Activated CD4-positive, alpha-beta T cell treated with anti-CD3 and anti-CD28 coated beads for 48 hours (primary cell): ENCODE results near the gene SETMAR.
"Not testable (repeated sequence)": the region's sequence is repeated elsewhere in the genome, so short reads cannot be mapped to it uniquely, and the experiment has no call there.

Source experiments
- DNase-seq: peaks from one replicate; pipeline ENCODE4 v3.0.0-alpha.2; 2020

Gene SETMAR

DNA sequence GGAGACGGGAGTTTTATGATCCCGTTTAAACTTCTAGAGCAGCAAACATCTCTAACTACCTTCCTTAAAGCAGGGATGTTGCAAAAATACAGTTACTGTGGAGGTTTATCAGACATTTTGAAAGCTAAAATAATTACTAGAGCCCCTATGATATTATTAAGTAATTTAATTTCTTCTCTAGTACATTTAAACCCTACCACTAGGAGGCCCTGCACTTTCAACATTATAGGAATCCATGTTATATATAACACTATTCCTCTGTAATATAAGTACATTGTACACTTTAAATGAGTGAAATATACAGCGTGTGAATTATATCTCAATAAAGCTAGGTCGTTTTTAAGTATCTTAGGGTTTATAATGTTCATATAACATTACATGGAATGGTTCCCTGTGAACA lies 11.5 kb downstream of the SETMAR start:
- no peak for DNase-seq

DNA sequence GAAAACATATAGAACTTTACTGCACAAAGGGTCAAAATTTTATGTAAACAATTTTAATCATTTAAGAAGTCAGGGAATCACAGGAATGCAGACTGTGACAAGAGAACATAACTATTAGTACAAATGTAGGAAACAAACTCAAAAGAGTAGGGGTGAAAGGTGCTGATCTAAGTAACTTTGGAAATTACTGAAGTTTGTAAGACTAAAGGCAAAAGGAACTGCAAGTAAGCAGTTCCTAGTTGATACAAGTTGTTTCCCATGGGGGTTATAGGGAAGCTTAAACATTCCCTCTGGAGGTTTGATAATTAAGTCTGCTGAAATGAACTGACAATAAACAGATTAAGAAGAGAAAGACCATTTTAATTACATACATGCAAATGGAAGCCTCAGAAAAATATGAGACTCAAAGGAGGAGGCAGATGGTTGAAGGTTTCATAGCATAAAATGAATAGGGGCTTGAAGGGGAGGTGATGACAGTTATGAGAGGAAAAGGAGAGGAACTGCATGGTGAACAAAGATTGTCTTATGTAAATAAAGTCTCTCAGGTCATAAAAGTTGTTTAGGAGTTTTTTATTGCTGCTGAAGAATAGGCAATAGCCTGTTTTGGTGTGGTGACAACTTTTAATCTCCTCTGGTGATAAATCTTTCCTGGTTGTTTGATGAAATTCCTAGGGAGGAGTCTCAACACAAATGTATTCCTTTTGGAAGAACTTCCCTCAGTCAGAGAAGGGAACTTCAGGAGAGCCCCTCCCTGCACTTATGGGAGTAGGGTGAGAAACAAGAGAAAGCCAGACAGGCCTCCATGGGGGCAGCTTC lies 17.1 kb downstream of the SETMAR start:
- no peak for DNase-seq

DNA sequence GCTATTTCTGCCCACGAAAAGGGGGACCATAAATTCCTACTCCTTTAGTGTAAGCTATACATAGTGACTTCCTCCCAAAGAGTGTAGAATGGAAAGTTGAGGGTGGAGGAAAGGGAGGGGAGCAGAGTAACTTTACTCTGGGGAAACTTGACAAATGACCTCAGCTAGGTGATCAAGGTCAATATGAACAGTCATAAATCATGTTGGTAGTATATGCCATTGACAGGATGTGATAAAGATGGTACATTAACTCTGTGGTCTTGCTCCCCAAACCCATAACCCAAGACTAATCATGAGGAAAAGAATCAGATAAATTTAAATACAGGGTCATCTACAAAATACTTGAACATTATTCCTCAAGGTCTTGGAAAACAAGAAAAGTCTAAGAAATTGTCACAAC lies 18.6 kb downstream of the SETMAR start:
- DNase-seq: no peak

DNA sequence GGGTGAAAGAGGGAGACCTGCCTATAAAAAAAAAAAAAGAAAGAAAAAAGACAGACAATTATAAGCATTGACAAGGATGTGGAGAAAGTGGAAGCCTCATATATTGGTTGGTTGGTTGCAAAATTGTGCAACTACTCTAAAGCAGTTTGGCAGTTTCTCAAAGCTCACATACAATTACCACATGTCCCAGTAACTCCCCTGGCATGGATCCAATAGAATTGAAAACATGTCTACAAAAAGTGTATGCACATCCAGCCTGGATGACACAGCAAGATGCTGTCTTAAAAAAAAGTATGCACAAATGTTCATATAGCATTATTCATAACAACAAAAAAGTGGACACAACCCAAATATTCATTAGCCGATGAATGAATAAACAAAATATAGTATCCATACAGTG lies 19.5 kb downstream of the SETMAR start:
- no peak for DNase-seq

DNA sequence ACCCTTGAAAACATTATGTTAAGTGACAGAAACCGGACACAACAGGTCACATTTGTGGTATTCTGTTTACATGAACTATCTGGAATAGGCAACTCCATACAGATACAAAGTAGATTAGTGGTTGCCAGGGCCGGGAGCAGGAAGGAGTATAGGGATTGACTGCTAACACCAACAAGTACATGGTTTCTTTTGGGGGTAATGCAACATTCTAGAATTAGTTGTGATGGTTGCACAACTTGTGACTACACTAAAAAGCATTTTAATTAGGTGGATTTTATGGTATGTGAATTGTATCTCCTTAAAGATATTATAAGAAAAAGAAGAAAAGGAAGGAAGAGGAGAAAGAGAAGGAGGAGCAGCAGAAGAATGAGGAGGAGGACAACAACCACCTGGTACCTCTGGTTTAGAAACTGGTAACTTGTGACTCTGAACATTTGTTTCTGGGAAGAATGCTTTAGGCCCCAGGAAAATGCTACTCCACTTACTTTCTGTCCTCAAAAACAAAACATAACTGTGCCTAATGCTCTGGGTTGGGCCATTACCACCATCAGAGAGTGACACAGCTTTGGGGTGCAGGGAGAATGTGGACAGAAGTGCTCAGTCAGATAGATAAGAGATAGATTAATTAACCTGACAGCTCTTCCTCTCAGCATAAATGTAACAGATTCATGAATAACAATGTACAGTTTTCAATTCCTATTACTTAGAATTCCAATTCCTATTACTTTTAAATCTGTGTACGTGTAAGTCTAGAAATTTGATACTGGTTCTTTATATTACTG lies 20.3 kb downstream of the SETMAR start:
- DNase-seq: no peak

DNA sequence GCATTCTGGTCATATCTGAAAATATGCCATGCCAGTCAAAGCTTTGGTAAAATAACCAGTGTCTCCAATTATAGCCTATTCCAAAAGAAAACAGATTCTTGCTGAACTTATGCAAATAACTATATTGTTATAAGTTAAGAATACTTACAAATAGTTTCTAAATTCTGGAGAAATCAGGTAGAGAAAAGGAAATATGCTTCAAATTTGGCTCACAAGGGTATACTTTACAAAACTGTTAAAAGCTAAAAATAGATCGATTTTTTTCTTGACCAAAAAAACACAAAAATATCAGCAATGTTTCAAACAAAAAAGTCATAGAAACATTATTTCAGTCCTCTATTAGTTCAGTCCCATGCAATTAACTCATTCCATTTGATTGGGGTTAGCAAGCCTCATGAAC lies 23.7 kb downstream of the SETMAR start:
- DNase-seq: no peak

DNA sequence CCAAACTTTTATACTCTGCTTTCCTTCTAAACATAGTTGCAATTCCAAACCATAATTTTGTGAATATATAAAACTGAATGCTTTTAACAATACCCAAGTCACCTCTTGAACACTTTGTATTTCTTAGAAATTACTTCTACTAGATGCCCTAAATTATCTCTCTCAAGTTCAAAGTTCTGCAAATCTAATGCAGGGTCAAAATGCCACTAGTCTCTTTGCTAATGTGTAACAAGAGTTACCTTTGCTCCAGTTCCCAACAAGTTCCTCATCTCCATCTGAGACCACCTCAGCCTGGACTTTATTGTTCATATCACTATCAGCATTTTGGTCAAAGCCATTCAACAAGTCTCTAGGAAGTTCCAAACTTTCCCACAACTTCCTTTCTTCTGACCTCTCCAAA lies 26.6 kb downstream of the SETMAR start:
- not testable (repeated sequence) for DNase-seq

DNA sequence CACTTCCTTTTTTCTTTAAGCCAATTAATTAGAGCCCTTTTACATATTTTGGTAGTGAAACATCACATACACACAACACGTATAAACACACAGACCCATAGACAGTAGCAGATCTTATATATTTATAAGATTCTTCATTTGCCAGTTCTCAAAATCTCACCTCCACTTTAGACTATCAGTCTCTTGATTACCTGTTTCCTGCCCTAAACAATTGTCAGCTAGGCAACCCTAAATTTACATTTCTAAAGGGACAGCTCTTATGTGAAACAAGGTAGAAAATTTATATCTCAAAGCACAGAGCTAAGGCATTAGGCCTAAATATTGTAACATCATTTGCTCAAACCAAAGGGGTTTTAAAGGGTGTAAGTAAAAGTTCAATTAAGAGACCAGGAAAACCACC lies 28.9 kb downstream of the SETMAR start:
- DNase-seq: no peak

DNA sequence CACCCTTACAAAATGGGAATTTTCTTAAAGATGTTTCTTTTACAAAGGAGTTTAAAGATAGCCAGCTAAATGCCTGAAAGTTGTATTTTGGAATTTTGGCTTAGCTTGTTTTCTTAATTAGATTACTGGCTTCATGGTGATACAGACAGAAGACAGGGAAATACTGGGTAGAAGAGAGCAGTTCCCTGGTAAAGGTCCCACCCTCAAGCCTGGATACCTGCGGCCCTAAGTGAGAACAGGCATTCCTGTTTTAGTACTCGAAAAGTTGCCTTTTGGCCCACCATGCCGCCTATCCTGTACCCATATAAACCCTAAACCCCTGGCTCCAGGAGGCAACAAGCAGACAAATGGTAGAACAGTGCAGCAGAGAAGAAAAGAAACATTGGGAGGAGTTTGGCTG lies 29.4 kb downstream of the SETMAR start:
- no peak for DNase-seq

DNA sequence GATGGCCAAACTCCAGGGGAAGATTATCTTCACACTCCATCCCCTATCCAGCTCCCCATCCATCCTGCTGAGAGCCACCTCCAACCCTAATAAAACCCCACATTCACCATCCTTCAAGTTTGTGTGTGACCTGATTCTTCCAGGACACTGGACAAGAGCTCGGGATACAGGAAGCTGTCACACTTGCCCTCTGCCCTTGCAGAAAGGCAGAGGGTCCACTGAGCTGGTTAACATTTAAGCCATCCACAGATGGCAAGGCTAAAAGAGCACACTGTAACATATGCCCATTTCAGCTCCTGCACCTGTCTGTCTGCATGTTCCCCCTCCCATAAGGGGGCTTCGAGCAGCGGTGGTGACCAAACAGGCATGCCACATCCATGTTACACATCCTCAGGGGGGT lies 29.8 kb downstream of the SETMAR start:
- no peak for DNase-seq

DNA sequence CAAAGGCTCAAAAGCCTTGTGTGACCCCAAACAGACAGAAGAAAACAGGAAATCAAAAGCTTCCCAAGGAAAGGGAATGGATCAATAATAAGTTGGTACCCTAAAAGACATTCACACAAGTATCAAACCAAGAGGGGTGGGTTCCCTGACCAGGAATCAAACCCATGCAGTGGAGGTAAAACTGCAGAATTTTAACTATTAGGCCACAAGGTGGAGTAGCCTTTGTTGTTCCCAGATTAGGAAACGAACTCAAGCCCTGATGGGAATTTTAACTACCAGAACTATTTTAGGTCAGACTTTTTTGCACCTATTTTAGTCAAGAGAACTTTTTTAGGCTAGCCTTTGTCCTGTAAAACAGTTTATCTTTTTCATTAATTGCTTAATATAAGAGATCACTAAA lies 31.4 kb downstream of the SETMAR start:
- DNase-seq: no peak

DNA sequence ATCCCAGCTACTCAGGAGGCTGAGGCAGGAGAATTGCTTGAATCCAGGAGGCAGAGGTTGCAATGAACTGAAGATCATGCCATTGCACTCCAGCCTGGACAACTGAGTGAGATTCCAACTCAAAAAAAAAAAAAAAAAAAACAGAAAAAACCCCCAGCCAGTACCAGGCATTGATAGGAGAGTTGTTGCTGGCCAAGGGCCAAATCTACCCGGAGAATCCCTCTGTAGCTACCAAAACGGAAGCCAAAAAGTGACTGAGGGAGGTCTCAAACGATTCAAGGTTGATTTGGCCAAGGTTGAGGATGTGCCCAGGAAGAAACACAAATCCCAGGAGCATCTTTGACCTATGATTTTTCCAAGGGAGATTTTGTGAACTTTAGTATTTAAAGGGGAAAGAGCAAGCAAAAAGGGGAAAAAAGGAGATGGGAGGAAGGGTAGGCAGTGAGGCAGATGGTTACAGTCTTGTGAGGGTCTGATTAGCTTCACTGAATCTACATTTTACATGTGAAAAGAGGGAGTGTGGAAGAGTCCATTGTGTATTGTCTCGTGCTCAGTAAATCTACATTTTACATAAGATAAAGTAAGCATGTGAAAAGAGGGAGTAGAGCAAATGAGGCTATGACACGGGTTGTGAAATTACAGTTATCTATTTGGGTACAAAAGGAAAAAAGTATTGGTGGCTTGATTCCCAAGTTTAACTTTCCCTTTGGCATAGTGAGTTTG lies 32.8 kb downstream of the SETMAR start:
- DNase-seq: no peak

DNA sequence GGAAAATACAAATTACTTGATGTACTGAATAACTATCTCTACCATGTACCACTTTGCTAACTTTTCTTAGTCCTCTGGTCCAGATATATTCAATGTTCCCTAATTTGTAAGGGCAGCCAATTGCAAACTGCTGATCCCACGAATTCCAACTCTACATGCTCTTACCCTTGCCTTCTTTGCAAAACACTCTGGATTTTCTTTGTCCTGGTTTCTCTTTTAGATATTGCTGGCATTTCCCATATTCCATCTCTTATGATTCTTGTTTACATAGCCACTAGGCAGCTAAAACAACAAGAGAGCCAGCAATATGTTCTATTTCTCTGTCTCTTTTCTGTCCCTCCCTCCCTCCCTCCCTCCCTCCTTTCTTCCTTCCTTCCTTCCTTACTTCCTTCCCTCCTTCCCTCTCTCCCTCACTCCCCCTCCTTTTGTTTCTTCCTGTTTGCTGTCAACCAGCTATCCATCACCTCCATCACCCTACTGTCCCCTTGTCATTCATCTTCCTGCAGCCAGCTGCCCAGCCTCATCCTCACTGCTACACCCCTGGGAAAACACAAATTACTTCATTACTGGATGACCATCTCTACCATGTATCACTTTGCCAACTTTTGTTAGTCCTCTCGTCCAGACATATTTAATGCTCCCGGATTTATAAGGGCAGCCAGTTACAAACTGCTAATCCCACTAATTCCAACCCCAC lies 33.8 kb downstream of the SETMAR start:
- no peak for DNase-seq

DNA sequence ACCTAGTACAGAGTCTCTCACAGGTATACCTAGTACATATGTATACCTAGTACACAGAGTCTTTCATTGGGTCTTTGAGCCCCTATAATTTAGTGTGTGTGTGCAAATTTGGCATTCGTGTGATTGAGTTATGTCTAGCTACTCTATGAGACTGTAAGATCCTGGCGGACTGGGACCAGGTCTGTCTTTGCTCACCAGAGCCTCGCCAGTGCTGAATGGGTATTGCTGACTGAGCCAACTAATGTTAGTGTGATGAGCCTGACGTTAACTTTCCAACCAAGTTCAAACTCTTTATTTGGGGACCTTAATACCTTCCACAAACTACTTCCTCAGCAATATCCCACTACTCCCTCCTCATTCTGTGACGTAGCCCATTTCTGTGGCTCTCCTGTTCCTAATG lies 35.6 kb downstream of the SETMAR start:
- no peak for DNase-seq

DNA sequence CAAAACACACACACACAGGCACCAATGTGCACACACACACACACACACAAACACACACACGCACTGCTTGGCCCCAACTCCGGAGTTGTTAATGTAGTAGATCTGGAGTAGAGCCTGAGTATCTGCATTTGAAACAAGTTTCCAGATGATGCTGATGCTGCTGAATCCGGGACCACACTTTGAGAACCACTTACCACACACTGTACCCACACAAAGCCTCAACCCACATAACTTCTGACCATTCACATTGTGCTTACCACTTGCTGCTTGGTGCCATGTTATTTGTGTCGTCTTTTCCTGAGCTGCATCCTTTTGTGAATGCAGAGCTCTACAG lies 36.9 kb downstream of the SETMAR start:
- DNase-seq: no peak

DNA sequence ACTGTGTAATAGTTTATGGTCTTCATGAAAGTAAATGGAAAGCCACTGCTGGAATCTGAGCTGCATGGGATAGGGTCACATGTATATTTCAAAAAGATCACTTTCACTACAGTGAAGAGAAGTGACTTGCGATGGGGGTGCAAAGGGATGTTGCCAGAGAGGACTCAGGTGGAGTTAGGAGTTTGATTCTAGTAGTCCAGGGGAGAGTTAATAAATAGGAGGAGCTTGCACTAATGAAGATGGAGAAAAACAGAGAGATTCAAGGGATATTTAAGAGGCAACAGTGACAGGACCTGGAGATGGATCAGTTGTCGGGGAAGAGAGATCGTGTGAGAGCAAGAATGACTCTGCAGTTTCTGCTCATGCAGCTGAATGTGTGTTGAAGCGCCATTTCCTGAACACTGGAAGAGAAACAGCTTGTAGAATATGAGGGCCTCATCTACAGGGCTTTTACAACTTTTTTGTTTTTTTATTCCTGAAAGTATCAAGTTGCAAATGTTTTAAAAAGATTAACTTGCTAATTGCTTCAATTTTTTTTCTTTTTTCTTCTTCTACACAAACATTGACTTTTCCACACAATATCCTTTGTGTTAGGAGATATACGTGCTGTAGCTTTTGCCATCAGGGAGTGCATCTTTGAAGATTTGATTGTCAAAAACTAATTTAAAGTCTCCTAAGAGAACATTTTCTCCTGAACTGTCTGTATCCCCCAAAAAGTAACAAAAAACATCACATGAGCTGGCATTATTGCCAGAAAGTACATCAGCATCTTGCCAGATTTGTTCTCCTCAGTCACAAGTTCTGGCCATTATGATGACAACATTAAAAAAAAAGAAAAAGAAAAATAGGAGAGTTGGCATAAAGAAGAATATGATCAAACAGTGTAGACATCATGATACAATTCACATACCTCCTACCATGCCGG lies 37.5 kb downstream of the SETMAR start:
- no peak for DNase-seq

DNA sequence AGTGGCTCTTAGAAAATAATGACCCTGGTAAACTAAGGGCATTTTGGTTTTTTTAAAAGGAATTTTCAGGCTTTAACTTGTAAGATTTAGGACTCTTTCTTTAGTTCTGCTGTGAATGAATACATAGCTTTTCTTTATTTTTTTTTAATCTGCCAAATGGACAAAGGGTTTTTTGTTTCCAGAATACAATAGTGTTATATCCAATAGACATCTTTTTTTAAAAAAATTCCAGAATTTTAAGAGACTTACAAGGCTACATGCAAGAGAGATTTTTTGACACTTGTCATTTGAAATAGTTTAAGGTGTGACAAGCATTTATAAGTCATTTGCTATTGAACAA lies 38.1 kb downstream of the SETMAR start:
- DNase-seq: no peak

DNA sequence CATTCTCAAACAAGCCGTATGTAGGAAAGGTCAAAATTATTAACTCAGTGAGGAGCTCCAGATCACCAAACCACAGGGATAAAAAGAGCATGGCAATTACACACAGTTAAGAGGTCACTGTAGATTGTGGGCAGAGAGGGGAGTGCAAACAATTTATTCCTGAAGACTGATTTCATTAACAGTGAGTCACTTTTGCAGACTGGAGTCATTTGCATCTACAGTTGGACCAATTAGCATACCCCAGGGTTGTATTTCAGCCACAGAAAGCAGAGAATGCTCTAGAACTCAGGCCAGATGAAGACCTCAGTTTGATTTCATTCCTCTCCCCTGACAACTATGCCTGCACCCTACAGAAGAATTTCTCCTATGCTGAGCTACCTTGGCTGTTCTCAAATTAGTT lies 40.1 kb downstream of the SETMAR start:
- DNase-seq: no peak

DNA sequence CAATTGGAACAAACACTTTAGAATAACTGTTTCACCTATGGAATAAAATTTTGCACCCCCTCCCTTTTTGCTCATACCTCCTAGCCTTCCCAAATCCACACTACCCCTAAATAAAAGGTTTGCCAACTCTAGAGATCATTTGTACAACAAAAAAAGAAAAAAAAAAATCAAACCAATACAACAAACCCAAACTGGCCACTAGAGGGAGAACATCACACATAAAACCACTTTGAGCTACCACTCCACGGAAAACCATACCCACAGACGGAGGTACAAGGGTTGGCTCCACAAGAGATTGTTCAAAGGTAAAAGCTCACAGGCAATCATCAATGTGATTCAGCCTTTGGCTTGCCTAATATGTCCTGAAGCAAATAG lies 47.6 kb downstream of the SETMAR start:
- DNase-seq: peak; percentile 58

DNA sequence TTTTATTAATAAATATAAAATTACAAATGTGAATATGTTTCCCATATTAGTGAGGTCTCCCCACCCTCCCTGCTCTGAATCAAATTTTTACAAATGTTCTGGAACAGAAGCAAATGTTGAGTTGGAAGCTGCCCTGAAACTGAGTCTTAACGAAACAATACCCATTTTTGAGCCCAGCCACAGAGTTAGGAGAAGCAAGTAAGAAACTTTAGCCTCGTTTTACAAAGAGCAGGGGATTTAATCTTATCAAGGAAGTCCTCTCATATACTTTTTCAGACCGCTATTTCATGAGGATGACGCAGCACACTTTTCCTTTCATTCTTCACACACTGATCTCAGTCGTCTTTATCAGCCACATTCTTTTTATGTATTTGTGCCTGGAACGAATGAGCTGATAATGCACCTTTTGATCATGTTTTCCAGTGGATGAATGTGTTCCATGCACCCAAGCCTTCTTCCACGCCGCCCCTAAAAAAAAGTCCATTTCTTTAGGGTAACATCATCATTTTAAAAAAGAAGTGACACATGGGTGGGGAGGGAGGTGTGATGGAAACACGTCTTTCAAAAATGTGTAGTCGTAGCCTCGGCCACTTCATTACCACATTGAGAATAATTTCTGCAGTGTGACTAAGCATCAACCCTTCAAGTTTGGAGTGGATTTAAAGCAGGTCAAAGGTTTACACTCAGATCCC lies 48.1 kb downstream of the SETMAR start:
- DNase-seq: peak; percentile 59

DNA sequence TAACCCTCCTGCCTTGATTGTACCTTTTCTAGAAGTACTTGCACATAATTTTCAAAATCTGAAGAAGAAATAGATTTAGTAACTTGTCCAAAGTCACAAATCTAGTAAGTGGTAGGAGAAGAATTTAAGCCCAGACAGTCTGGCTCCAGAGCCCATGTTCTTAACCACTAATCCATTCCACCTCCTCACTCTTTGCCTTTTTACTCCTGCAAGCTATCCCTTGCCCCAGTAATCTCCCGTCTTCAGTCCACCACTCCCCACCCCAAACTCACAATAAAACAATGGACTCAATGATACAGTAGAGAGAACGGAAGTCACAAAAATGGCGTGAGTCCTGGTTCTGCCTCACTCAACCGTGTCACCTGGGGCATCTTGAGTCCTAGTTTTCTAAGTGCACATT lies 48.7 kb downstream of the SETMAR start:
- no peak for DNase-seq
